Measurements from ENCODE around the gene TIMP2. TPM values are rescaled to one million over a fixed set of nuclear protein-coding genes. Genes with fewer than 3 reads are reported as not detected.

The TIMP2 gene
- total RNA-seq, 1 experiment from 2014 or later, result 64.8 TPM

GRCh38 chr17:78855561-78856165, 69.5 kb downstream of the TIMP2 start:
- Histone ChIP-seq H3K9me2 (ENCODE audit: insufficient read depth) (no peaks in the 10 kb centered on the region), H4K20me1 (ENCODE audit: insufficient read depth) (no peaks in the 10 kb centered on the region), H3K4me1 (ENCODE audit: control insufficient read depth in 1 of 2, insufficient read depth in 2 of 2, low read length in 2 of 2) (no peaks in the 10 kb centered on the region), H3K4me2 (ENCODE audit: low read length) (no peak overlapping the region), H2AFZ (ENCODE audit: low read depth, low read length, poor library complexity, severe bottlenecking) (no peak overlapping the region), H3K9ac (ENCODE audit: low read length) (no peak overlapping the region), H3K4me3 (replicated peaks in 1 of 2; ENCODE audit: low read depth in 1 of 2, low read length in 2 of 2) (no peak overlapping the region), H3K9me3 (ENCODE audit: control insufficient read depth in 1 of 2, insufficient read depth in 1 of 2, low read depth in 1 of 2, low read length in 2 of 2) (no peaks in the 10 kb centered on the region), H3K27me3 (ENCODE audit: insufficient read depth, low read length) (no peaks in the 10 kb centered on the region), H3K36me3 (ENCODE audit: control insufficient read depth in 1 of 2, insufficient read depth in 2 of 2, low read length in 2 of 2) (0 out of 4 replicates have a peak, but pooled peaks cover 0 to 3% of the 10 kb centered on the region in 2 experiments), H3K79me2 (ENCODE audit: insufficient read depth, low read length) (no peaks in the 10 kb centered on the region), H3K27ac (ENCODE audit: low read depth, low read length) (no peak overlapping the region; the same call in 1 of the 2 replicates)
- DNase-seq (ENCODE audit: low read depth, low spot score), result no peak
- ChIA-PET CTCF (interaction anchor here (3.0 kb wide), 1 partner anchor 10 kb away, joined by 18 read pairs; no protein-coding TSS in a partner anchor), RAD21 (ENCODE audit: low non-redundant PET in 1 of 2, low total read pairs in 2 of 2, uncharacterized antibody in 2 of 2, unreplicated experiment in 2 of 2) (no interaction called here), POLR2A (no interaction called here)
- TF ChIP-seq ZBTB33 (IDR thresholded peaks at IDR 0.05; ENCODE audit: extremely low read depth, insufficient replicate concordance, low read length) (no peak), ZNF274 (IDR thresholded peaks at IDR 0.05; ENCODE audit: low read depth, low read length) (no peak)
- ATAC-seq, result no peak
- no TSS peak for BruUV-seq (replicated peaks)
- intact Hi-C loops (cut with micrococcal nuclease), result no loop called here

GRCh38 chr17:78854508-78854907, 70.7 kb downstream of the TIMP2 start:
- H3K27ac ChIP-seq (ENCODE audit: low read depth, low read length), result no peak overlapping the region
- H3K4me1 ChIP-seq (ENCODE audit: control insufficient read depth in 1 of 2, insufficient read depth in 2 of 2, low read length in 2 of 2), result no peaks in the 10 kb centered on the region
- DNase-seq (ENCODE audit: low read depth, low spot score), result no peak
- ChIA-PET RAD21 (ENCODE audit: low non-redundant PET in 1 of 2, low total read pairs in 2 of 2, uncharacterized antibody in 2 of 2, unreplicated experiment in 2 of 2) (no interaction called here), POLR2A (interaction anchor here (1.0 kb wide), 1 partner anchor 8 kb away, joined by 3 read pairs; no protein-coding TSS in a partner anchor), CTCF (interaction anchor here (3.0 kb wide), 1 partner anchor 11 kb away, joined by 18 read pairs; no protein-coding TSS in a partner anchor)
- no peak for ATAC-seq
- 0 out of 4 replicates have a peak, but pooled peaks cover 0 to 3% of the 10 kb centered on the region in 2 experiments for H3K36me3 ChIP-seq (ENCODE audit: control insufficient read depth in 1 of 2, insufficient read depth in 2 of 2, low read length in 2 of 2)
- no peaks in the 10 kb centered on the region for H4K20me1 ChIP-seq (ENCODE audit: insufficient read depth)
- no peaks in the 10 kb centered on the region for H3K9me3 ChIP-seq (ENCODE audit: control insufficient read depth in 1 of 2, insufficient read depth in 1 of 2, low read depth in 1 of 2, low read length in 2 of 2)
- no peak overlapping the region for H3K9ac ChIP-seq (ENCODE audit: low read length)
- intact Hi-C loops (cut with micrococcal nuclease), result no loop called here
- no peaks in the 10 kb centered on the region for H3K9me2 ChIP-seq (ENCODE audit: insufficient read depth)
- TF ChIP-seq RAD21 (IDR thresholded peaks at IDR 0.05; ENCODE audit: low read depth), result no peak
- no peaks in the 10 kb centered on the region for H3K27me3 ChIP-seq (ENCODE audit: insufficient read depth, low read length)
- no peak overlapping the region for H3K4me3 ChIP-seq (replicated peaks in 1 of 2; ENCODE audit: low read depth in 1 of 2, low read length in 2 of 2)
- no peaks in the 10 kb centered on the region for H3K79me2 ChIP-seq (ENCODE audit: insufficient read depth, low read length)
- BruUV-seq (replicated peaks), result no TSS peak
- no peak overlapping the region for H2AFZ ChIP-seq (ENCODE audit: low read depth, low read length, poor library complexity, severe bottlenecking)
- no peak overlapping the region for H3K4me2 ChIP-seq (ENCODE audit: low read length)

Data from HCT116 (cell line).